Lower leg skin (tissue), 3 donors: ENCODE results near the gene SULT1C3.

Experiments used
- CTCF ChIP-seq, 3 donors: fragments of 450-650 bp; IDR thresholded peaks; one replicate each; pipeline ENCODE4 v1.5.1; 2016; ENCODE audit warnings: antibody characterized with exemption in 3 of 3, mild to moderate bottlenecking in 3 of 3, moderate library complexity in 2 of 3
- POLR2A ChIP-seq, 2 donors: fragments of 450-650 bp; IDR thresholded peaks; one replicate each; pipeline ENCODE4 v1.6.1; 2016 to 2017; ENCODE audit warnings: antibody characterized with exemption in 2 of 2, mild to moderate bottlenecking in 1 of 2, moderate library complexity in 1 of 2

- no peak for TF ChIP-seq CTCF (IDR thresholded peaks at IDR 0.05)
- TF ChIP-seq POLR2A (IDR thresholded peaks at IDR 0.05), result no peak
These were observed 11.2 kb upstream of the SULT1C3 start for GRCh38 chr2:108228537-108228936.
